Skeletal muscle satellite cell (primary cell): Measurements from ENCODE around the gene SHISAL1.

Experiments
- H3K27me3 ChIP-seq: 2 replicates; pipeline ENCODE4 v1.7.0; 2013; ENCODE audit warnings: low read length; ENCODE audit not compliant: control insufficient read depth, insufficient read depth
- H3K36me3 ChIP-seq: 2 replicates; pipeline ENCODE4 v1.7.0; 2013; ENCODE audit warnings: mild to moderate bottlenecking, control low read depth, low read length; ENCODE audit not compliant: insufficient read depth
- H3K4me1 ChIP-seq: 2 replicates; pipeline ENCODE4 v1.7.0; 2013; ENCODE audit warnings: low read length; ENCODE audit not compliant: control insufficient read depth, insufficient read depth
- H3K4me2 ChIP-seq: 2 replicates; pipeline ENCODE4 v1.7.0; 2013; ENCODE audit warnings: mild to moderate bottlenecking, low read length
- H3K4me3 ChIP-seq: 2 replicates; pipeline ENCODE4 v1.7.0; 2013; ENCODE audit warnings: low read length
- H3K9ac ChIP-seq: 2 replicates; pipeline ENCODE4 v1.7.0; 2013; ENCODE audit warnings: mild to moderate bottlenecking, low read depth, low read length, moderate library complexity
- H3K9me3 ChIP-seq: replicated peaks from 2 replicates; pipeline ENCODE4 v1.7.0; 2013; ENCODE audit warnings: mild to moderate bottlenecking, control low read depth, low read length

SHISAL1 gene

GRCh38 chr22:44293034-44293433 is 19.7 kb downstream of the SHISAL1 start:
- Histone ChIP-seq H3K4me2 (no peak overlapping the region), H3K9me3 (no peaks in the 10 kb centered on the region), H3K4me3 (no peak overlapping the region), H3K4me1 (peaks cover 10% of the 10 kb centered on the region), H3K36me3 (no peaks in the 10 kb centered on the region), H3K9ac (no peak overlapping the region), H3K27me3 (peaks cover under 1% of the 10 kb centered on the region)

- no peak overlapping the region for H3K4me3 ChIP-seq
- H3K4me1 ChIP-seq, result peaks cover 12% of the 10 kb centered on the region
- H3K36me3 ChIP-seq, result no peaks in the 10 kb centered on the region
- H3K4me2 ChIP-seq, result no peak overlapping the region
- H3K9ac ChIP-seq, result no peak overlapping the region
- peaks cover 6% of the 10 kb centered on the region for H3K27me3 ChIP-seq
- no peaks in the 10 kb centered on the region for H3K9me3 ChIP-seq
Observed at GRCh38 chr22:44292521-44292920, 20.2 kb downstream of the SHISAL1 start.

DNA sequence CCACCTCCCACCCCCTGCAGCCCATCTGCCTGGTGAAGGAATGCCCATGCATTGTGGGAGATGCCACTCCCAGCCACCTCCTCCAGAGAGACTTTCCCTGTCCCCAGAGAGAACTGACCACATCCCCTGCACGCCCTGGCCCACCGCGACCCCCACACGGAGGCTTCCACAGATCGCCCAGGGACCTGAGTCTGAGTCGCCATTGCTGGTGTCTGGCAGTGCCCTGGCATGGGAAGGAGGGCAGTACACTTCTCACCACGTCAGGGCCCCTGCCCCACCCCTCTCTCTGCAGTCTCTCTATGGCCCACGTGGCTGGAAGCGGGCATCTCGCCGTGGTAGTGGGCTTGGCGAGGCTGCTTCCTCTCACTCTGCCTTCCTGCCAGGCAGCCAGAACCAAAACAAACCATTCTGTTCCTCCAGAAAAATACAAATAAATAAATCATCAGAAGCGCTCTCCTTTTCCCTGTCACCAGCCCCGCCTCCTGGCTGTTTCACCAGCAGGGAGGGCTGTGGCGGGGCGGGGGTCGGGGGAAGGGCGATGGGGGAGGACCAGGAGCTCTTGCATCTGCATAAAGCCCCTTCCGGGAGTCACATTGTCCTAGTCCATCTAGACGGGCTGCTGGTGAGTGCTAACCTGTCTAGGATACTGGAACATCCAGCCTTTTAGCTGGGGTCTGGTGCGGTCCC is 20.9 kb downstream of the SHISAL1 start:
- Histone ChIP-seq H3K36me3 (no peaks in the 10 kb centered on the region), H3K4me3 (no peak overlapping the region), H3K9me3 (no peaks in the 10 kb centered on the region), H3K4me1 (peaks cover 19% of the 10 kb centered on the region), H3K9ac (no peak overlapping the region), H3K27me3 (peaks cover 6% of the 10 kb centered on the region), H3K4me2 (no peak overlapping the region)

DNA sequence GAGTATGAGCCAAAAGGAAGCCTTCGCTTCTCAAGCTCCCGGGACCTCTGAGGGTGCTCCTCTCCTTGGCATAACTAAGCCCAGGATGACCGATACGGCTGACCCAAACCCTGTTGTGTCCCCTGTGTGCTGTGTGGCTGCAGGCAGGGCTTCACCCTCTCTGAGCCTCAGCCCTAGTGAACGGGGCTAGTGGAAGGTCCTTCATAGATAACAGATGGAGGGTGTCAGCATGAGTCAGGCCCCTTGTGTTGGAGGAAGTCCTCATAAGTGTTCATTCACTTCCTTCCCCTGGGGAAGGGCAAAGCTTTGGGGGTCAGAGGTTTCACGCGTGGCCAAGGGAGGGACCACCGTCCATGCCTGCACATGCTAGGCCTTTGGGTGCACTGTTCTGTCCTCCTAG is 21.5 kb downstream of the SHISAL1 start:
- H3K4me2 ChIP-seq, result no peak overlapping the region

DNA sequence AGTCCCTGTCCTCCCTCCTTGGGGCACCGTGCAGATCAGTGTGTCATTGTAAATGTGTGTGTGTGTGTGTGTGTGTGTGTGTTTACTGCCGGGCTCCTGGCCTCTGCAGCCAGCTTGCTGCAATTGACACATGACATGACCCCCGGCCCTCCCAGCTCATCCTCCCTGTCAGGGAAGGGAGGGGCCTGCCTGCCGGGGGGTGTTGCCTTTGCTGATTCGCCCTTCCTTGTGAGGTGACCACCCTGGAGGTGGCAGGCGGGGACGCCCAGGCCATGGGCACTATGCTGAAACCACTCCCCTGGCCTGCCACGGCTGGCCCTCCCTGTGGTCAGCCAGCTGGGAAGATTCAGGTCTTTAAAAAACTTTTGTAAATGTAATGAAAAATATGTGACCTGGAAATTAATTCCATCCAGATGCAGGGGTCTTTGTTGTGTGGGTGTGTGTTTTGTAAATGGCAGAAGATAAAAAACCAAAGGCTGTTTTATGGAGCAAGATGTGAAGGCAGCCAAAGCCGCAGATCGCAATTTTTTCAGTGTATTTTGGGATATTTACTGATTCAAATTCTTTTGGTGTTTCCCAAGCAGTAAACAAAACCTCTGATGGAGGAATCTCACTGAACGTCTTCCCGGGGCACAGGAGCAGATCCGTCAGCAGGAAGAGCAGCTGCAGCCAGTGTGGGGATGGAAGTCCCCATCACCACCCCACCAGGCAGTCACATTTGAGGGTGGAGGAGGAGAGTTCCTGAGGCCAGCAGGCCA is 23.2 kb downstream of the SHISAL1 start:
- no peaks in the 10 kb centered on the region for H3K36me3 ChIP-seq
- no peak overlapping the region for H3K4me3 ChIP-seq
- peaks cover 6% of the 10 kb centered on the region for H3K27me3 ChIP-seq
- H3K9ac ChIP-seq, result no peak overlapping the region
- H3K9me3 ChIP-seq, result no peaks in the 10 kb centered on the region
- H3K4me2 ChIP-seq, result no peak overlapping the region
- peaks cover 31% of the 10 kb centered on the region for H3K4me1 ChIP-seq

More for the DNA sequence above, 21.5 kb downstream of the SHISAL1 start:
- peaks cover 24% of the 10 kb centered on the region for H3K4me1 ChIP-seq
- H3K36me3 ChIP-seq, result no peaks in the 10 kb centered on the region
- H3K27me3 ChIP-seq, result peaks cover 6% of the 10 kb centered on the region
- no peak overlapping the region for H3K4me3 ChIP-seq
- H3K9ac ChIP-seq, result no peak overlapping the region
- H3K9me3 ChIP-seq, result no peaks in the 10 kb centered on the region

- Histone ChIP-seq H3K4me1 (peaks cover 31% of the 10 kb centered on the region), H3K36me3 (no peaks in the 10 kb centered on the region), H3K9me3 (no peaks in the 10 kb centered on the region), H3K4me3 (no peak overlapping the region), H3K4me2 (no peak overlapping the region), H3K27me3 (peaks cover 6% of the 10 kb centered on the region), H3K9ac (no peak overlapping the region)
Observed at GRCh38 chr22:44288913-44289312, 23.8 kb downstream of the SHISAL1 start.

GRCh38 chr22:44287741-44288140 is 25.0 kb downstream of the SHISAL1 start:
- H3K4me3 ChIP-seq, result no peak overlapping the region
- H3K4me2 ChIP-seq, result no peak overlapping the region
- H3K27me3 ChIP-seq, result peaks cover 18% of the 10 kb centered on the region
- no peaks in the 10 kb centered on the region for H3K36me3 ChIP-seq
- no peaks in the 10 kb centered on the region for H3K9me3 ChIP-seq
- no peak overlapping the region for H3K9ac ChIP-seq
- peaks cover 32% of the 10 kb centered on the region for H3K4me1 ChIP-seq

- Histone ChIP-seq H3K4me2 (peak overlapping the region; percentile 48), H3K27me3 (peaks cover 22% of the 10 kb centered on the region), H3K36me3 (no peaks in the 10 kb centered on the region), H3K4me3 (no peak overlapping the region), H3K4me1 (peaks cover 37% of the 10 kb centered on the region), H3K9me3 (no peaks in the 10 kb centered on the region), H3K9ac (peak overlapping the region; percentile 5)
Observed at GRCh38 chr22:44287121-44287693, 25.5 kb downstream of the SHISAL1 start.

GRCh38 chr22:44286646-44287045 is 26.1 kb downstream of the SHISAL1 start:
- Histone ChIP-seq H3K4me2 (peak overlapping the region; percentile 48), H3K9me3 (no peaks in the 10 kb centered on the region), H3K36me3 (no peaks in the 10 kb centered on the region), H3K4me1 (peaks cover 38% of the 10 kb centered on the region), H3K27me3 (peaks cover 26% of the 10 kb centered on the region), H3K4me3 (no peak overlapping the region), H3K9ac (peak overlapping the region; percentile 5)

DNA sequence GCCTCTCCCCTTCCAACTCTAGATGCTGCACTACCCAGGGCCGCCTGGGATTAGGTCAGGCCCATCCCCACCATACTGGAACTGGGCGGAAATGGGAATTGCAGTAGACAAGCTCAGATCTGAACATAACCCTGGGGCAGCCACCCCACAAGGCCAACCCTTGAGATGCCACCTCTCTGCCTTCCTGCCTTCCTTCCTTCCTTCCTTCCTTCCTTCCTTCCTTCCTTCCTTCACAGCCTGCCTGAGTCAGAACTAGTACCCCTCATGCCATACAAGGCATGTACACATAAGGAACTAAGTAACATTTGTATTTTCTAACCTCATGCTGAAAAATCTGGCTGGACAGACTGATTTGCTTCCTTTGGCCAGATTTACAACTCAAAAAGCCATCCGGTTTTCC is 28.0 kb downstream of the SHISAL1 start:
- Histone ChIP-seq H3K9ac (no peak overlapping the region), H3K4me2 (no peak overlapping the region), H3K4me1 (peaks cover 32% of the 10 kb centered on the region), H3K36me3 (no peaks in the 10 kb centered on the region), H3K4me3 (no peak overlapping the region), H3K9me3 (no peaks in the 10 kb centered on the region), H3K27me3 (peaks cover 39% of the 10 kb centered on the region)

DNA sequence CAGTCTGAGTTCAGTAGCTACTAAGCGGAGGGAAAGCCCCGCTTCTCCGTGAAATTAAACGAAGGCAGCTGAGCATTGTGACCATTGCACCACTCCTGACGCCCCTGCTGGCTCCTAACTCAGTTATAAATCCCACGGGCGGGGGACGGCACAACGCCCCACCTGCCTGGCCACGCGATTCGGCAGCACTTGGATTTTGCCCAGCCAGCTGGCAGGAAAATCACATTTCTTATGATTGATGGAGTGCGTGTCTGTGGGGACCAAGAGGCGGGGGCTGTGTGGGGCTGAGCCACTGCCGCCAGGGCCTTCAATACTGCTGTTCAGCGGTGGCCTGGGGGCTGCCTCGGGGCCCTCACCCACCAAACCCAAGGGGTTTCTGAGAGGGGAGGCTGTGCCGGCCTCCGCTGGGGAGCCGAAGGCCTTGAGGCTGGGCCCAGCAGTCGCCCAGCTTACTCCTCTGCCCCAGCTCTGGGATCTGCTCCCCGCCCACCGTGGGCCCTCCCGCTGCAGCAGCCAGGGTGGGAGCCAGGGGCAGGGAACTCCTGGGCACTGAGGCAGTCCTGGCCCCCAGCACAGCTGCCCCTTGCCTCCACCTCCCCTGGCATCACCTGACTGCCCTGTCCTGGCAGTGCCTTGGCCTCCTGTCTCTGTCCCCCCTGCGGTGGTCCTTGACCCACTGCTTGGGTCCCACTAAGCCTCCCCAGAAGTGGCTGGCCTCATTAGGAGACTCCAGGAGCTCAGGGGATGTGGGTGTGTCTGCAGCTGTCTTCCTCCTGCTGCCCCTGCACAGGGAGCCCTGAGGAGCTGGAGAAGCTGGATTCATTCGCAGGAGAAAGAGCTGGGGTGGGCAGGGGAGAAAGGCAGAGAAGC is 30.7 kb downstream of the SHISAL1 start:
- no peak overlapping the region for H3K9ac ChIP-seq
- H3K27me3 ChIP-seq, result peaks cover 51% of the 10 kb centered on the region

More for the DNA sequence above, 30.7 kb downstream of the SHISAL1 start:
- Histone ChIP-seq H3K4me1 (peaks cover 25% of the 10 kb centered on the region), H3K36me3 (no peaks in the 10 kb centered on the region), H3K4me2 (no peak overlapping the region), H3K9me3 (no peaks in the 10 kb centered on the region), H3K4me3 (no peak overlapping the region)
